Lower leg skin (tissue), 4 donors: ENCODE measurements around the gene UQCRH. TPM values are rescaled to one million over a fixed set of nuclear protein-coding genes. Genes with fewer than 3 reads are reported as not detected.

ENCODE experiments used
- DNase-seq, 2 donors: peaks; one replicate each; pipeline ENCODE4 v3.0.0-alpha.2; 2019; ENCODE audit warnings: low spot score in 2 of 2
- H3K4me3 ChIP-seq: fragments of 200-600 bp; sonication (generic); 2 replicates; pipeline ENCODE4 v1.5.1; 2017; ENCODE audit warnings: mild to moderate bottlenecking, low read depth; ENCODE audit not compliant: poor library complexity, severe bottlenecking
- POLR2A ChIP-seq, 2 donors: fragments of 450-650 bp; IDR thresholded peaks; one replicate each; pipeline ENCODE4 v1.6.1; 2016 to 2017; ENCODE audit warnings: antibody characterized with exemption in 2 of 2, mild to moderate bottlenecking in 1 of 2, moderate library complexity in 1 of 2
- WGBS, 2 donors: methylation state at CpG; one replicate each; pipeline ENCODE4 v1.1.5; 2018; 5-methylcytosine and 5-hydroxymethylcytosine counted together
- intact Hi-C: fragments of 100-400 bp; cut with DNase I; formaldehyde crosslinking; loops from one replicate; pipeline ENCODE4 v1.15.0; 2023; ENCODE audit warnings: low total_unique reads
- total RNA-seq, 4 donors: library from RNA; depleted of rRNA; stranded (reverse); fragments of >200 nt; gene quantifications; one replicate each; pipeline ENCODE4 v1.1.0, GENCODE V29; 2016
- TF ChIP-seq, protein P1 (sequence below), 3 donors: fragments of 450-650 bp; IDR thresholded peaks; one replicate each; pipeline ENCODE4 v1.5.1; 2016; ENCODE audit warnings: antibody characterized with exemption in 3 of 3, mild to moderate bottlenecking in 3 of 3, moderate library complexity in 2 of 3

The UQCRH gene
- total RNA-seq, 4 donors from 2014 or later = 223 to 278 (median 237) TPM

DNA sequence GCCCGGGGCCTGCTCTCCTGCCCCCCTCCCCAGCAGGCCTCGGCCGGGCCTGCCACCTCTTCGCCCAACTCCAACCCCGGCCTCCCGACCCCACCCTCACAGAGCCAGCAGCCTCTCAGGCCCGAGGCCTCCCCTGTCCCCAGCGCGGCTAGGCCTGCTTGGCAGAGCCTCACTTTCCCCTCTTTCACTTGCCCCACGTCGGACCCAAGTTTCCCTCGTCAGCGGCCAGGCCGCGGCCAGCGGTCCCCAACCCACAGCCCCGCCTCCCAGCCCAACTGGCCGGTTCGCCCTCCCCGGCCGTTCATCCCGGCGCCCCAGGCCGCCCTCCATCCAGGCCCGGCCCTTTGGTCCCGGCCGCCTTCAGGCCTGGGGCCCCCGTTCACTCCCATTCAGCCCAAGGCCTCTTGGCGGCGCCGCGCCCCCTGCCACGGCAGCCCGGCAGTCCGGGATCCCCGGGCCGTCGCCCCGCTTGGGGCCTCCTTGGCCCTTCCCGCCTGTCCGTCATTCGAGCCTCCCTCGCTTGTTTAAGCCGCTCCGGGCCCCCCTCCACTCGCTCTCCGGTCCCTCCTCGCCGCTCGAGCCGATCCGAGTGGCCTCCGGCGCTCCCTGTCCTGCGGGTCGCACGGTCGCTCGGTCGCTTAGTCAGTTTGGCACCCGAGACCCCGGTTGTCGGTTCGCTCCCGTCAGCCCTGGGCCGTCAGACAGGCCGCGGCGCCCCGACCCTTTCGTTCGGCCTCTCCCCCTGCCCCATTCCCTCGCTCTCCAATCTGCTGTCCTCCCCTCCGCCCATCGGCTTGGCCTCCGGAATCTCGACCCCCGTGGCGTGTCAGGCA lies 1.5 kb upstream of the UQCRH start:
- peak overlapping the region; percentile 92 for H3K4me3 ChIP-seq
- intact Hi-C loops = no loop called here
- TF ChIP-seq POLR2A (IDR thresholded peaks at IDR 0.05) = no peak
- TF ChIP-seq, protein P1, sequence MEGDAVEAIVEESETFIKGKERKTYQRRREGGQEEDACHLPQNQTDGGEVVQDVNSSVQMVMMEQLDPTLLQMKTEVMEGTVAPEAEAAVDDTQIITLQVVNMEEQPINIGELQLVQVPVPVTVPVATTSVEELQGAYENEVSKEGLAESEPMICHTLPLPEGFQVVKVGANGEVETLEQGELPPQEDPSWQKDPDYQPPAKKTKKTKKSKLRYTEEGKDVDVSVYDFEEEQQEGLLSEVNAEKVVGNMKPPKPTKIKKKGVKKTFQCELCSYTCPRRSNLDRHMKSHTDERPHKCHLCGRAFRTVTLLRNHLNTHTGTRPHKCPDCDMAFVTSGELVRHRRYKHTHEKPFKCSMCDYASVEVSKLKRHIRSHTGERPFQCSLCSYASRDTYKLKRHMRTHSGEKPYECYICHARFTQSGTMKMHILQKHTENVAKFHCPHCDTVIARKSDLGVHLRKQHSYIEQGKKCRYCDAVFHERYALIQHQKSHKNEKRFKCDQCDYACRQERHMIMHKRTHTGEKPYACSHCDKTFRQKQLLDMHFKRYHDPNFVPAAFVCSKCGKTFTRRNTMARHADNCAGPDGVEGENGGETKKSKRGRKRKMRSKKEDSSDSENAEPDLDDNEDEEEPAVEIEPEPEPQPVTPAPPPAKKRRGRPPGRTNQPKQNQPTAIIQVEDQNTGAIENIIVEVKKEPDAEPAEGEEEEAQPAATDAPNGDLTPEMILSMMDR (IDR thresholded peaks at IDR 0.05) = no peak
- peak; percentile 23 to 89 for DNase-seq
- WGBS, 2 donors = 1% methylated on average over 60 to 77 of the region's 79 CpGs

DNA sequence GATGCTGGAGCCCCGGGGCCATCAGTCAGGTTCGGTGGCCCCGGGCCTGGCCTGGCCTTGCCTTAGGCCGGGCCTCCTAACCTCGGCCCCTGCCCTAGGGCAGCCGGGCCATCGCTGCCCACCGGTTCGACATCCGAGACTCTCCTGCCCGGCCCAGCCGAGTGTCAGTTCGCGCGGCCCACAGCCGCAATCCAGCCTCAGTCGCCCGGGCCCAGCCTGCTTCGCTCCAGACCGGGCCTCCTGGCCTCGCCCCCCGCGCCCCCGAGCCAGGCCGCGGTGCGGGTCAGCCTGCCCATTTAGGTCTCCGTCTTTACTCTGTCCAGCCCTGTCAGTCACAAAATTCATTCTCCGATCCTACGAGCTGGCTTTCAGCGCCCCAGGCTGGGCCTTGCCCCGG lies 859 bp upstream of the UQCRH start:
- intact Hi-C loops = no loop called here
- DNase-seq = peak in 1 of 2 donors; percentile 90
- H3K4me3 ChIP-seq = peak overlapping the region; percentile 92
- TF ChIP-seq, protein P1 (IDR thresholded peaks at IDR 0.05) = no peak
- TF ChIP-seq POLR2A (IDR thresholded peaks at IDR 0.05) = no peak
- 1 to 2% methylated on average over 23 to 25 of the region's 32 CpGs for WGBS, 2 donors

DNA sequence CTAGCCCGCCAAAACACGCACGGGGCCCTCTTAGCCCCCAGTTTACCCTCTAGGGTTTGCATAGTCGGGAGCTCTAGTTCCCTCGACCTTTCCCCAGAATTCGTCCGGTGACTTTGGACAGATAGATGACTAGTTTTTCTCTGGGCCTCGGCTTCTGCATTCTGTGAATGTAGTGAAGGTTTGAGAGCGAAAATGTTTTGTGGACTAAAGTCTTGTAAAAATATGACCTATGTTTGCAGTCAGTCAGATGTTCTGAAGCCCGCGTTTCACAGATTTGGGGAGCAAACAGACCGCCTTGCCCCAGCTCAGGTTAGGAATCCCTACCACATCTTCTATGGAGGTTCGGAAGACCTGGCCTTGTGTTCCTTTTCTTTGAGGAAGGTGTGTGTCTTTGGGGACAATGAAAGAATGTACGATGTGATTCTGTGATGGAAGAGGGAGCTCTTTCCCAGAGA lies 401 bp downstream of the UQCRH start:
- intact Hi-C loops = no loop called here

DNA sequence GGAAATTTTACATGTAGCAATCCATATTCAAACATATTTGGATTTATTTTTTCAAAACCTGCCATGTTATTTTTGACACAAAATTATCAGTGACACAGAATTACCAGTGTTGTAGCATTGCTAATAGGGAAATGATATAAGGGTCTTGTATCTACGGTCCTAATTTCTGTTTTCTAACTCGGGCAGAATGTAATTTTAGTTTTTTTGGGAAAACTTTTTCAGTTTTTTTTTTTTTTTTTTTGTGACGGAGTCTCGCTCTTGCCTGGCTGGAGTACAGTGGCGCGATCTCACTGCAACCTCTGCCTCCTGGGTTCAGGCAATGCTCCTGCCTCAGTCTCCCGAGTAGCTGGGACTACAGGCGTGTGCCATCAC lies 2.6 kb downstream of the UQCRH start:
- intact Hi-C loops = no loop called here
- no peak for DNase-seq
- TF ChIP-seq, protein P1 (IDR thresholded peaks at IDR 0.05) = no peak
- TF ChIP-seq POLR2A (IDR thresholded peaks at IDR 0.05) = no peak
- H3K4me3 ChIP-seq = no peak overlapping the region
- 90 to 93% methylated on average over 8 of the region's 8 CpGs for WGBS, 2 donors

More for the DNA sequence above, 401 bp downstream of the UQCRH start:
- TF ChIP-seq, protein P1 (IDR thresholded peaks at IDR 0.05) = no peak
- no peak for TF ChIP-seq POLR2A (IDR thresholded peaks at IDR 0.05)
- H3K4me3 ChIP-seq = peak overlapping the region; percentile 52
- no peak for DNase-seq
- WGBS, 2 donors = 0 to 1% methylated on average over 14 of the region's 14 CpGs

DNA sequence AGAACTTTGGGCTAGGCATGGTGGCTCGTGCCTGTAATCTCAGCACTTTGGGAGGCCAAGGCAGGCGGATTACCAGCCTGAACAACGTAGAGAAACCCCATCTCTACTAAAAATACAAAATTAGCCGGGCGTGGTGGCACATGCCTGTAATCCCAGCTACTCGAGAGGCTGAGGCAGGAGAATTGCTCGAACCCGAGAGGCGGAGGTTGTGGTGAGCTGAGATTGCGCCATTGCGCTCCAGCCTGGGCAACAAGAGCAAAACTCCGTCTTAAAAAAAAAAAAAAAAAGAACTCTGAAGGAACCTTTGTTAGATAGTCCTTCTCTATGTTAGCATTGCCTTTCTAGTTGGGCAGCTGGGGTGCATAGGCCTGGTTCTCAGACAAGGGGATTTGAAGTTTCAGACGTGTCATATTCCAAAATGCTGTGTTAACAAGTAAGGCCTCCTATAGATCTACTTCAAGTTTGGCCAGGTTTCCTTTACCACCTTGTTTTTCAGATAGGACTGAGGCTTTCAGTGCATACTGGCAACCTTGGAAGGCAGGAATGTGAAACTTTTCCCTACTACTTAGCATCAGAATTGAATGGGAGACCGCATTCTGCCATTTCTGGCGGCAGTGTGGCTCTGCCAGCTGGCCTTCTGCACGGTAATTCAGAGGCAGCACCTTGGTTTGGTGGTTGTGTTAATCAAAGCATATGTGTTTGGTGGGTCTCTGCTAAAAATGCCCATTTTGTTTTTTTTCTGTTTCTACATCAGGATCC lies 6.1 kb downstream of the UQCRH start:
- 85 to 92% methylated on average over 16 of the region's 16 CpGs for WGBS, 2 donors
- intact Hi-C loops = no loop called here
- peak in 1 of 2 donors; percentile 40 for DNase-seq
- TF ChIP-seq POLR2A (IDR thresholded peaks at IDR 0.05) = no peak
- TF ChIP-seq, protein P1 (IDR thresholded peaks at IDR 0.05) = no peak
- no peak overlapping the region for H3K4me3 ChIP-seq
